HS-5 (cell line): ENCODE results near the gene ASCC2.

Source experiments
- DNase-seq: peaks from one replicate; pipeline ENCODE4 v3.0.0-alpha.2; 2012; ENCODE audit warnings: low read depth

The ASCC2 gene

GRCh38 chr22:29786031-29786430 is 52.0 kb downstream of the ASCC2 start:
- no peak for DNase-seq

DNA sequence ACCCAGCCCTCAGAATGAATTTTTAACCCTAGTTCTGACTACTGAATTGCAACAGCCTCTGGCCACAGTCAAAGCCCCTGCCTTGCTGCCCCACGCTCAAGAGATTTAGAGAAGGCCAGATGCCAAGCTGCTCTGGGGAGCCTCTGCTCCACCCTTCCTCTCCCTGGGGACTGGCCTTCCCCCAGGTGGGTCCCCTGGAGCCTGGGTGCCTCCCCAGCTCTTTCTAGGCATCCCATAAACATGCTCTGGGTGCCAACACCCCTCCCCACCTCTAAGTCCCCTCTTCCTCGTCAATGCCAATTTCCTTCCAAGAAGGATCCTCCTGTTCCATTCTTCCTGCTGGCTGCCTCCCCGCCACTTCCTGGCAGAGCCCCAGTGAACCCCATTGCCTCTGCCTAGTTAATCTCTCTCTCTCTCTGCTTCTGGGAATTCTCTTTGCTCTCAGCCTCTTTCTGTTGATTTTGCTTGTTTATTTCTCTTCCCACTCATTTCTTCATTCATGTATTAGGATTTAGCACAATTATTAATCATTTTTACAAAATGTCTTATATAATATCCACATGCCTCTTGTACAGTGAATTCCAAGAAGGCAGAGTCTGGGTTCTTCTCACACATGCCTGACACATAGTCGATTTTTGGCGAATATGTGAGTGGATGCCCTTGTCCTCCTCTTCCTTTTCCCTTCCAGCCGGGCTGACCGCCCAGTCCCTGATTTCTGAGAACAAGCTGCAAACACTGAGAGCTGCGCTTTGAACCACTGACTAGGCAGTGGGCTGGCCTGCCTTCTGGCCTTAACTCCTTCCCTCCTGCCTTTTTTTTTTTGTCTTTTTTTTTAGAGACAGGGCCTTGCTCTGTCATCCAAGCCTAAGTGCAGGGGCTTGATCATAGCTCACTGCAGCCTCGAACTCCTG is 53.4 kb downstream of the ASCC2 start:
- DNase-seq, result no peak

GRCh38 chr22:29782061-29782845 is 55.8 kb downstream of the ASCC2 start:
- no peak for DNase-seq

GRCh38 chr22:29780748-29781676 is 57.1 kb downstream of the ASCC2 start:
- DNase-seq, result peak; percentile 89

- DNase-seq, result no peak
Measured at GRCh38 chr22:29780220-29780619, 57.9 kb downstream of the ASCC2 start.

GRCh38 chr22:29773233-29773632 is 64.8 kb downstream of the ASCC2 start:
- DNase-seq, result no peak

- no peak for DNase-seq
Measured at GRCh38 chr22:29772170-29772641, 65.9 kb downstream of the ASCC2 start.

DNA sequence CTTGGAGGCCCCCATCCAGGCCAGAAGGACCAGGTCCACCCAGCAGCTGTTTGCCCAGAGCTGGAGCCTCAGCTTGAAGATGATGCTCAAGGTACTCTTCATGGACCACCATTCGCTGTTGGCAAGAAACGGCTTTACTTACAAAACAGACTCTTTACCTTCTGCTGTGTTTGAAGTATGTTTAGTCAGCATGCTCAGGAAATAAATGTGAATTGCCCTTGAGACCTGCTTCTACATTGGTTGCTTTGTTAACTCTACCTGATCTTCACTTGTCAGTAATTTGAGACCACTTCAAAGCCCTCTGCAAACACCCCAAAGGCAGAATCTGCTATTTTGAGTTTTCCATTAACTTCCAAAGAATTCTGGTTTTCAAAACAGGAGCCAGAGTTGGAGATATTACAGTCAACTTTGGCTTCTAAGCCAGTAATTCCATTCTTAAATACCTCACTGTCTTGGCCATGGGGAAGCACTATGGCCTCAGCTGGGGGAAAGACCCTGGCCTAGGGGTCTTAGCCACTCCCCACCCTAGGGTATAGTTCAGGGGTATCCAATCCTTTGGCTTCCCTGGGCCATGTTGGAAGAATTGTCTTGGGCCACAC is 68.3 kb downstream of the ASCC2 start:
- DNase-seq, result no peak

GRCh38 chr22:29768052-29768693 is 69.9 kb downstream of the ASCC2 start:
- DNase-seq, result no peak

- no peak for DNase-seq
Measured at GRCh38 chr22:29767171-29768051, 70.7 kb downstream of the ASCC2 start, which contains the start of gene UQCR10. TSS of gene UQCR10 (plus strand) at chr22:29767369. CDS start at chr22:29767399, 30 bp downstream.

DNA sequence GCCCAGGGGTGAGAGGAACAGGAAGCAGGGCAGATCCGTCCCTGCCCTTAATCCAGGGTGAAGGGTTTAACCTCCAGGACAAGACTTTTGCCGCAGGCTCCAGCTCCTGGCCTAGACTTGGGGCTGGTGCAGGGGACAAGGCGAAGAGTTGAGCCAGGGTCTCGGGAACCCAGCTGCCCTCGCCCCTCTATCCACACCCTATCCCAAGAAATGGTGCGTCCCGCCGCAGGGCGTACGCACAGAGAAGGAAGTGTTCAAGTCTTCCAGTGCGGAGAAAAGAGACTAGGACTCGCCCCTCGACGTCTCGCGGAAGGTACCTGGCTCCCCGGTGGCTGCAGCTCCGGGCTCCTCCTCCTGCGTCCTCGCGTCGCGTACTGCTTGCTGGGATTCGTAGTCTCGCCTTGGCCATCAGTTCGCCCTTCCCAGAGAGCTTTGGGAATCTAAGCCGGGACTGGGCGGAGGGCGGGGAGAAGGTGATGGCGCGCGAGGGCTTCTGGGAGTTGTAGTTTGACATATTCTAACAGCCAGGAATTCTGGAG is 71.4 kb downstream of the ASCC2 start, which contains the start of gene ZMAT5:
TSS of gene ZMAT5 (minus strand) at position 376 of the 539 bp plus-strand sequence. CDS start 18,463 bp downstream, outside the sequence.
- peak; percentile 95 for DNase-seq

DNA sequence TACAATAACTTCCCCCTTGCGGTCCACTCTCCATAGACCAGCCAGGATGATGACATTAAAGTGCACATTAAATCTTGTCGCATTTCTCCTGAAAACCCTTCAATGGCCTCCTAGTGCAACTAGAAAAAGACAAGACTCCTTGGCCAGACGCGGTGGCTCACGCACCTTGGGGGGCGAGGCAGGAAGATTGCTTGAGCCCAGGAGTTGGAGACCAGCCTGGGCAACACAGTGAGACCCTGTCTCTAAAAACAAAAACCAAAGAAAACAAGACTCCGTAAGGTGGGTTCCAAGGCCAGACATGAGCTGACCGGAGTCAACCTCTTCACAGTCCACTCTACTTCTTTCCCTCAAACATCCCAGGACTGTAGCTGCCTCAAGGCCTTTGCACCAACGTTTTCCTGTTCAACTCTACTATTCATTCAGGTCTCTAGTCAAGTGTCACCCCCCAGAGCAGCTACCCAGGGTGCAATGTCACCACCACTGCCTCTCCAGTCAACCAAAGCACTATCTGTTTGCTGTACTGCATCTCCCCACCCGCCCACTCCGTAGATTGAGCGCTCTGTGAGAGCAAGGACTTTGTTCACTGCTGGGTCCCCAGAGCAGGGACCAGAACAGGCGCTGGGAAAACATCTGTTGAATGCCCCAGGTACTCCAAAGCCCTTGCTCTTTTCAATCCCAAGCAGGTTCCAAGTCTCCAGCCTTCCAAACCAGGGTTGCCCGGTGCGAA is 72.0 kb downstream of the ASCC2 start:
- DNase-seq, result no peak

- no peak for DNase-seq
Measured at GRCh38 chr22:29762263-29762662, 75.8 kb downstream of the ASCC2 start.

- DNase-seq, result no peak
Measured at GRCh38 chr22:29758959-29759358, 79.1 kb downstream of the ASCC2 start.

- no peak for DNase-seq
Measured at GRCh38 chr22:29758068-29758622, 79.9 kb downstream of the ASCC2 start.

GRCh38 chr22:29757096-29757495 is 81.0 kb downstream of the ASCC2 start:
- DNase-seq, result no peak

- no peak for DNase-seq
Measured at GRCh38 chr22:29756341-29756740, 81.7 kb downstream of the ASCC2 start.

GRCh38 chr22:29755889-29756288 is 82.2 kb downstream of the ASCC2 start:
- DNase-seq, result no peak
